ENCODE measurements around the gene SLC26A1. TPM values are rescaled to one million over a fixed set of nuclear protein-coding genes. Genes with fewer than 3 reads are reported as not detected.
"Not testable (repeated sequence)": the region's sequence is repeated elsewhere in the genome, so short reads cannot be mapped to it uniquely, and the experiment has no call there.

Gene SLC26A1
- total RNA-seq, 1 donor from 2014 or later, result 0.22 TPM

GRCh38 chr4:1001561-1002130, 8.4 kb upstream of the SLC26A1 start:
- DNase-seq (ENCODE audit: low spot score), result no peak
- intact Hi-C loops (cut with DNase I), result no loop called here

- no peak for DNase-seq (ENCODE audit: low spot score)
- intact Hi-C loops (cut with DNase I), result no loop called here
Observed at GRCh38 chr4:1000686-1001260, 7.6 kb upstream of the SLC26A1 start.

- no peak for DNase-seq (ENCODE audit: low spot score)
- intact Hi-C loops (cut with DNase I), result no loop called here
Observed at GRCh38 chr4:999882-1000425, 6.8 kb upstream of the SLC26A1 start.

DNA sequence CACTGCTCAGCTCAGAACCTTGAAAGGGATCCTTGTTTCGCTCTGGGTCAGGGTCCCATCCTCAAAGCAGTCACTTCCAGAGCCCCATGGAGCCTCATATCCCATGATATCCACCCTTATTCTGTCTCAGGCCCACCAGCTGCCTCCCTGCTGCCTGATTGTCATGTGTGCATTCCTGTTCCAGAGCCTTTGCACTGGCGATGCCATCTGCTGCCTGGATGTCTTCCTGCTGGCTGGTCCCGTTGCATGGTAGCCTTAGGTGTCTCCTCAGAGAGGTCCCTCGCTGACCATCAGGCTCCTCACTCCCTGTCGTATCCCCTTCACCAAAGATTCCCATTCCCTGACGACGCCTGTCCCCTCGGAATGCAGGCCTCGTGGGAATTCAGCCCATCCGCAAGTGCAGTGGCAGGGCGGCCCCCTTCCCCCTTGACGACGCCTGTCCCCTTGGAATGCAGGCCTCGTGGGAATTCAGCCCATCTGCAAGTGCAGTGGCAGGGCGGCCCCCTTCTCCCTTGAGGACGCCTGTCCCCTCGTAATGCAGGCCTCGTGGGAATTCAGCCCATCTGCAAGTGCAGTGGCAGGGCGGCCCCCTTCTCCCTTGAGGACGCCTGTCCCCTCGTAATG, 6.1 kb upstream of the SLC26A1 start:
- intact Hi-C loops (cut with DNase I); DNase-seq (ENCODE audit: low spot score): not testable (repeated sequence)

GRCh38 chr4:998096-998691, 5.0 kb upstream of the SLC26A1 start:
- no peak for DNase-seq (ENCODE audit: low spot score)
- intact Hi-C loops (cut with DNase I), result no loop called here

- DNase-seq (ENCODE audit: low spot score), result no peak
- intact Hi-C loops (cut with DNase I), result no loop called here
Observed at GRCh38 chr4:997375-998071, 4.3 kb upstream of the SLC26A1 start.

GRCh38 chr4:996997-997374, 3.8 kb upstream of the SLC26A1 start:
- intact Hi-C loops (cut with DNase I), result no loop called here
- no peak for DNase-seq (ENCODE audit: low spot score)

- intact Hi-C loops (cut with DNase I), result no loop called here
- DNase-seq (ENCODE audit: low spot score), result no peak
Observed at GRCh38 chr4:996030-996996, 3.1 kb upstream of the SLC26A1 start.

DNA sequence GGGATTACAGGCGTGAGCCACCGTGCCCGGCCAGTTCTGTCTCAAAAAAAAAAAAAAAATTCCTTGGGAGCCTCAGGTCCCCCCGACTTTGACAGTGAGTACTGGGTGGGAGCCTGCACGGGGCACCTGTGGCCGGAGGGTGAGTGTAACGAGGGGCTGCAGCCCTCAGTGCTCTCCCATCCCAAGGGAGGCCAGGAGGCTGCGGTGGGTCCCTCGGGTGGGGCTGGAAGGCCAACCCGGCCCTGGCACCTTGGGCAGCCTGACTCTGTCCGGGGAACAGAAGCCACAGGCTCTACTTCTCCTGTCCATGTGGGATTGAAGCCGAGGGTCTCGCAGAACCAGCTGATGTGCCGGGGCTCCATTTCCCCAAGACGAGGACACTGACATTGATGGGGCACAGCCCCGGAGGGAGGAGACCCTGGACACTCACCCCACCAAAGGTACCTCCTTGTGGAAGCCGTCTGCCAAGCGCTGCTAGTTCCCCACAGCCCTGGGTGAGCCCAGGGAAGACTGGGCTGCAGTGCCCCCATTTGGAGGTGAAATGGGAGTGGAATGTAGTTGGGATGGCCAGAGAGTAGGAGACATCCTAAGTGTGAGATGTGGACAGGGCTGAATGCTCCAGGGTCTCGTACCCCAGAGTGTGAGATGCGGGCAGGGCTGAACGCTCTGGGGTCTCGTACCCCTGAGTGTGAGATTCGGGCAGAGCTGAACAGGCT, 2.3 kb upstream of the SLC26A1 start:
- intact Hi-C loops (cut with DNase I), result no loop called here
- no peak for DNase-seq (ENCODE audit: low spot score)

DNA sequence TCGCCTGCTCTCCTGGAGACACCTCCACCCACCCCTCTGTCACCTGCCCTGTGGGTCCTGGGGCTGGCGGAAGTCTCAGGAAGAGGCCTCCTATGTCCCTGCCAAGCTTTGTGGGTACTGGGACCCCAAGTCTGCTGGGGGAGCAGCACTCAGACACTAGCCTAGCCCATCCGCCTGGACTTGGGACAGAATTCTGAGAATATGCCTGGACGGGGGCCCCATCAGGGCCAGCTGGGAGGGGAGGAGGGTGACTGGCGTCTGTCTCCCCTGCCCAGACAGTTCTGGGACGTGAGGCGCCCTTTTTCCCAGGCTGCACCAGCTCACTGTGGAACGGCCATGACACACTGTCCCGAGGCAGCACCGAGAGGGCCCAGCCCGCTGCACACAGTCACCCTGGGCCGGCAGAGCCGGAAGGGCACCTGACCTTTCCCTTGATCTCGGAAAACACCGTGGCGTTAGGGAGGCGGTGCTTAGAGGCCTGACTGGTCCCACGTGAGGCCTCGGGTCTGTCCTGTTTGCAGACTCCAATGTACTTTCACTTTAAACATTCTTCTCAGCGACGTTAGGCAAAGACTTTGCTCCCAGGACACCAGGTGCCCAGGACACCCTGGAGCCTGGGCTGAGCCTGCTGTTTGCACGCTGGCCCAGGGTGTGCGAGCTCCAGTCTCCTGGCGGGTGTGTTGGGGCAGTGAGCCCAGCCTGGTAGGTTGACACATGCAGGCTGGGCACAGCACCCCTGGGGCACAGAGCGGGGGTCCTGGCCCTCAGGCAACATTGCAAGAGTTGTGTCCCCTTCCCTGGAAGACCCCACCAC, 700 bp downstream of the SLC26A1 start:
- intact Hi-C loops (cut with DNase I), result no loop called here
- no peak for DNase-seq (ENCODE audit: low spot score)

DNA sequence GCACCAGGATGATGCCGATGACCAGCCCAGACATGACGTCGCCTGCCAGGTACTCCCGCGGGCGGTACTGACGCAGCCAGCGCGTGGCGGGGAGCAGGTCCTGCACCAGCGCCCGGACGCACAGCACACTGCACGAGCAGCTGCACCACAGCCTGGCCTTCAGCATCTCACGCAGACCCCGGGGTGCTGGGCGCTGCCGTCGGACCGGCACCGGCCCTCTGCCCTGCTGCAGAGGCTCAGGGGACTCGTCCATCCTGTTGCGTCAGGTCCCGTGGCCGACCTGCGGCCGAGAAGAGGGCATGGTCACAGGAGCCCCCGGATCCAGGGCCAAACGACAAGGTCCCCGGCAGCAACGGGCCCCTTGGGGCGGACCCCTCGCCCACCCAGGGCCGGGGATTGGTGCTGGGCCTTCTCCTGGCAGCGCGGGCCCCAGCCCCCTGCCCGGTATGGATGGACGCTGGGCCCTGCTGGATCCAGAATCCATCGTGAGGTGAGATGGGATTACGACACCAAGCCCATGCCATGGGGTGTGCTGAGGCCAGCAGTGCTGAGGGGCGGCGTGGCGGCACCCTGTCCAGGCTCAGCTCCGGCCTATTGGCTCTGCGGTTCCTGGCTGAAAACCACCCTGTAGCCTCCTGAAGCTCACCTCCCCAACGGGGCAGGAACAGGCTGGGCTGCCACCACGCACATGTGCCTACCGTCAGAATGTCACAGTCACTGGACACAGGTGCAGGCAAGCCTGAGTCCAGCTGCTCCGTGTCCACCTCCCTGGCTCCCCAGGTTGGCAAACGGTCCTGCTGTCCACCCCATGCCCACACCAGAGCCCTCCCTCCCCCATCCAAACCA, 1.5 kb downstream of the SLC26A1 start:
- DNase-seq (ENCODE audit: low spot score), result no peak
- intact Hi-C loops (cut with DNase I), result no loop called here

GRCh38 chr4:990746-991367, 2.3 kb downstream of the SLC26A1 start:
- DNase-seq (ENCODE audit: low spot score), result no peak
- intact Hi-C loops (cut with DNase I), result no loop called here

GRCh38 chr4:989722-990471, 3.3 kb downstream of the SLC26A1 start:
- intact Hi-C loops (cut with DNase I), result loop anchor here (5.0 kb wide), 1 partner anchor 248 kb away; no protein-coding TSS in a partner anchor
- DNase-seq (ENCODE audit: low spot score), result no peak

DNA sequence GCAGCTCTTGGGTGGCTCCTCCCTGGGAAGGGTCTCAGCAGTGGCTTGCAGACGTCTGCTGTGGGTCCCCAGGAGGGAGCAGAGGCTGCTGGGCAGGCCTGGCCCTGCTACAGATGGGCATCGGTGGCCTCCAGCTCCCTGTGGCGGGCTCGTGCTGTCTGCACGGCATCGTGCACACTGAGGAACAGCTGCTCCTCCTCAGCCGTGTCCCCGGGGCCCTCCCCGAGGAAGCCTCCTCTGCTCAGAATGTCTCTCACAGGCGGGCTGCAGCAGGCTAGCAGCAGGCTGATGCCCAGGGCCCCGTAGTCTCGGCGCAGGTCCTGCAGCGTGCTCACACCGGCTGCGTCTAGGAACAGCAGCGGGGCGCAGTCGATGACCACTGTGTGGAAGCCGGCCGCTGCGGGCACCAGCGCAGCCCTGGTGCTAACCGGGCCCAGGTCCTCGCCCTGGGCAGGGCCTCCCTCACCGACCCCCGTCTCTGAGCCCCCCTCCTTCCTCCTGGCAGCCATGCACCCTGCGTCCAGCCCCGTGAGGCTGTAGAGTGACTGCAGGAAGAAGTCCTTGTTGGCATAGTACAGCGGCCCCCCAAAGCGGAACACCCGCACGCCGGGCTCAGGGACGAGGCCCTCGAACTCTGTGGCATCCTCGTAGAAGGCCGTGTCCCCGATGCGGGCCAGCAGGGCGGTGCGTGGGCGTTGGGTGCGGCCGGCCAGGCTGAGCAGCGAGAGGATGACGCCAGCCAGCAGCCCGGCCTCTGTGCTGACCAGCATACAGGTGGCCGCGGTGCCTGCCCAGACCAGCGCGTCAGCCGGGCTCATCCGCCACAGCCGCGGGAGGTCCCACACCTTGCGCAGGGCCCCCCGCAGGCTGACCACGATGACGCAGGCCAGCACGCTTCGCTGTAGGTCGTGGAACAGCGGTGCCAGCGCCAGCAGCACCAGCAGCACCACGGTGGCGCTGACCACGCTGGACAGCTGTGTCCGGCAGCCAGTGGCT, 4.2 kb downstream of the SLC26A1 start:
- DNase-seq (ENCODE audit: low spot score), result no peak
- intact Hi-C loops (cut with DNase I), result loop anchor here (5.0 kb wide), 1 partner anchor 247 kb away; no protein-coding TSS in a partner anchor

Data from cardiac septum (tissue), 1 donor.